OCI-LY1 (cell line): ENCODE results near the gene PRR11.

Experiments used
- H2AFZ ChIP-seq: fragments of 200-600 bp; sonication (generic), shearing (Covaris generic); 2 replicates; pipeline ENCODE4 v1.6.0; 2014; ENCODE audit warnings: antibody characterized with exemption, mild to moderate bottlenecking, low read length
- H3F3A ChIP-seq: fragments of 200-600 bp; sonication (generic), shearing (Covaris generic); 2 replicates; pipeline ENCODE4 v1.6.0; 2014; ENCODE audit warnings: mild to moderate bottlenecking, antibody characterized with exemption, low read length, moderate library complexity; ENCODE audit not compliant: insufficient read depth
- H3K27ac ChIP-seq: fragments of 200-600 bp; sonication (generic); 2 replicates; pipeline ENCODE4 v1.5.1; 2014; ENCODE audit warnings: low read length, mixed run types, mild to moderate bottlenecking, low read depth; ENCODE audit not compliant: poor library complexity, severe bottlenecking
- H3K27me3 ChIP-seq: fragments of 200-600 bp; sonication (generic); 2 replicates; pipeline ENCODE4 v1.6.0; 2014; ENCODE audit warnings: antibody characterized with exemption, mild to moderate bottlenecking, low read length, moderate library complexity; ENCODE audit not compliant: insufficient read depth
- H3K36me3 ChIP-seq: fragments of 200-600 bp; sonication (generic); 2 replicates; pipeline ENCODE4 v1.6.1; 2014; ENCODE audit warnings: mild to moderate bottlenecking, antibody characterized with exemption, low read length, moderate library complexity, mixed read lengths; ENCODE audit not compliant: insufficient read depth
- H3K4me1 ChIP-seq: fragments of 200-600 bp; sonication (generic); 2 replicates; pipeline ENCODE4 v1.5.1; 2014; ENCODE audit warnings: mild to moderate bottlenecking, low read length, moderate library complexity; ENCODE audit not compliant: insufficient read depth, severe bottlenecking
- H3K4me2 ChIP-seq: fragments of 200-600 bp; sonication (generic), shearing (Covaris generic); 2 replicates; pipeline ENCODE4 v1.6.1; 2014; ENCODE audit warnings: low read length
- H3K4me3 ChIP-seq: fragments of 200-600 bp; sonication (generic); 2 replicates; pipeline ENCODE4 v1.5.1; 2014; ENCODE audit warnings: low read length, low read depth, mild to moderate bottlenecking, mixed read lengths; ENCODE audit not compliant: poor library complexity, severe bottlenecking
- H3K79me2 ChIP-seq: fragments of 200-600 bp; shearing (Covaris generic); 2 replicates; pipeline ENCODE4 v1.6.1; 2016; ENCODE audit warnings: mixed run types, low read length, mixed read lengths; ENCODE audit not compliant: insufficient read depth
- H3K9ac ChIP-seq: fragments of 200-600 bp; sonication (generic), shearing (Covaris generic); 2 replicates; pipeline ENCODE4 v1.6.1; 2014; ENCODE audit warnings: mild to moderate bottlenecking, low read length, mixed read lengths
- H3K9me2 ChIP-seq: fragments of 200-600 bp; sonication (generic), shearing (Covaris generic); 2 replicates; pipeline ENCODE4 v1.6.1; 2014; ENCODE audit warnings: low read depth, mild to moderate bottlenecking, low read length, mixed read lengths
- H3K9me3 ChIP-seq: fragments of 200-600 bp; shearing (Covaris generic); 2 replicates; pipeline ENCODE4 v1.6.1; 2014; ENCODE audit warnings: low read length, mixed read lengths
- H4K20me1 ChIP-seq: fragments of 200-600 bp; sonication (generic), shearing (Covaris generic); 2 replicates; pipeline ENCODE4 v1.6.0; 2016; ENCODE audit warnings: mild to moderate bottlenecking, low read length; ENCODE audit not compliant: insufficient read depth
- EZH2 ChIP-seq: fragments of 200-600 bp; sonication (generic), shearing (Covaris generic); IDR thresholded peaks from 2 replicates; pipeline ENCODE4 v1.8.0; 2017; ENCODE audit warnings: borderline replicate concordance, mixed run types, mild to moderate bottlenecking, antibody characterized with exemption, low read length, moderate library complexity, mixed read lengths
- TF ChIP-seq, protein P1 (sequence below): fragments of 200-600 bp; sonication (generic), shearing (Covaris generic); IDR thresholded peaks from 2 replicates; pipeline ENCODE4 v1.5.1; 2017; ENCODE audit warnings: mild to moderate bottlenecking, antibody characterized with exemption, low read length, moderate library complexity, mixed read lengths

The PRR11 gene

DNA sequence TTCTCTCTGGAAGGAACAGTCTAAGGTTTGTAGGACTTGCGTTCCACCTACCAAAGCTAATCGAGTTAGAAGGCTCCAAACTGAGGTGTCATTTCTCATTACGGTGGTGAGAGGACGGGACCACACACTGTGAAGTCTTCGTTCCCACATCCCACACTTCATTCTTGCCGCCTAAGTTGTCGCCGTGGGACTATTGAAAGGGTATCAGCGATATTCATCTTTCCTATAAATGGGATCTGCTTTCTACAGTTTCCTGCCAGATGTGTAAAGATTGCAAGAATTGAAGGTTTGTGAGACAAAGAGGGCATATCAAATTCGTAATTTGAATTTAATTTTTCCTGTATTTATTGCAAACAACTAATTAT lies 48.3 kb upstream of the PRR11 start:
- Histone ChIP-seq H3F3A (no peaks in the 10 kb centered on the region), H3K4me1 (peaks cover 28% of the 10 kb centered on the region), H3K79me2 (peaks cover 25% of the 10 kb centered on the region), H3K36me3 (peaks cover 33% of the 10 kb centered on the region; the same call in 1 of the 2 replicates), H4K20me1 (no peaks in the 10 kb centered on the region), H3K4me3 (peak overlapping the region; percentile 60), H3K9me2 (no peaks in the 10 kb centered on the region), H3K9me3 (no peaks in the 10 kb centered on the region), H3K9ac (peak overlapping the region; percentile 69), H3K27ac (peak overlapping the region; percentile 83), H3K27me3 (no peaks in the 10 kb centered on the region), H2AFZ (no peak overlapping the region), H3K4me2 (peak overlapping the region; percentile 85)
- TF ChIP-seq, protein P1, sequence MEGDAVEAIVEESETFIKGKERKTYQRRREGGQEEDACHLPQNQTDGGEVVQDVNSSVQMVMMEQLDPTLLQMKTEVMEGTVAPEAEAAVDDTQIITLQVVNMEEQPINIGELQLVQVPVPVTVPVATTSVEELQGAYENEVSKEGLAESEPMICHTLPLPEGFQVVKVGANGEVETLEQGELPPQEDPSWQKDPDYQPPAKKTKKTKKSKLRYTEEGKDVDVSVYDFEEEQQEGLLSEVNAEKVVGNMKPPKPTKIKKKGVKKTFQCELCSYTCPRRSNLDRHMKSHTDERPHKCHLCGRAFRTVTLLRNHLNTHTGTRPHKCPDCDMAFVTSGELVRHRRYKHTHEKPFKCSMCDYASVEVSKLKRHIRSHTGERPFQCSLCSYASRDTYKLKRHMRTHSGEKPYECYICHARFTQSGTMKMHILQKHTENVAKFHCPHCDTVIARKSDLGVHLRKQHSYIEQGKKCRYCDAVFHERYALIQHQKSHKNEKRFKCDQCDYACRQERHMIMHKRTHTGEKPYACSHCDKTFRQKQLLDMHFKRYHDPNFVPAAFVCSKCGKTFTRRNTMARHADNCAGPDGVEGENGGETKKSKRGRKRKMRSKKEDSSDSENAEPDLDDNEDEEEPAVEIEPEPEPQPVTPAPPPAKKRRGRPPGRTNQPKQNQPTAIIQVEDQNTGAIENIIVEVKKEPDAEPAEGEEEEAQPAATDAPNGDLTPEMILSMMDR: no peak
- TF ChIP-seq EZH2: no peak

DNA sequence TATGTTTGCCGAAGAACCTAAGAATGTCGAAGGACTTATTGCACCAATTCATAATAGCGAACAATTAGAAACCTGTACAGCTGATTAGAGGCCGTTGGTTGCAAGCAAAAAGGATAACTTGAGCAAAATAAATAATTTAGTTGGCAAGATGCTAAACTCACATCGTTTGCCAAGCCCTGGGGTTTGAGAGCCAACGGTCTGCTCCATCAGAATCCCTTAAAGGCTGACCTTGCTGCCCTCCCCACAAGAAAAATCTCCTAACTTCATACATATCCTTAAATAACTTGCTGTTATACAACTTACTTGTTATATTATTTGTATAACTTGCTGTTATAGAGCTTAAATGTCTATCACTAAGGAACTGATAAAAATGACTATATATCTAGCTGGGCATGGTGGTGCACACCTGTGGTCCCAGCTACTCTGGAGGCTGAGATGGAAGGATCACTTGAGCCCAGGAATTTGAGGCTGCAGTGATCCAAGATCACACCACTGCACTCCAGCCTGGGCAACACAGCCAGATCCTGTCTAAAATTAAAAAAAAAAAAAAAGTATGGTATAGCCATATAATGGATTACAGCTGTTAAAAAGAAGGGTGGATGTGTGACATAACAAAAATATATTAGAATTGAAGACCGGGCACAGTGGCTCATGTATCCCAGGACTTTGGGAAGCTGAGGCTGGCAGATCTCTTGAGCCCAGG lies 47.0 kb upstream of the PRR11 start:
- TF ChIP-seq, protein P1: no peak
- no peak for TF ChIP-seq EZH2
- Histone ChIP-seq H3F3A (no peaks in the 10 kb centered on the region), H3K9ac (no peak overlapping the region), H3K27ac (no peak overlapping the region), H2AFZ (no peak overlapping the region), H3K4me3 (no peak overlapping the region), H3K27me3 (no peaks in the 10 kb centered on the region), H3K79me2 (peaks cover 25% of the 10 kb centered on the region), H3K4me1 (peaks cover 28% of the 10 kb centered on the region), H3K4me2 (no peak overlapping the region), H4K20me1 (no peaks in the 10 kb centered on the region), H3K9me3 (no peaks in the 10 kb centered on the region), H3K9me2 (no peaks in the 10 kb centered on the region), H3K36me3 (peaks cover 39% of the 10 kb centered on the region; the same call in 1 of the 2 replicates)

DNA sequence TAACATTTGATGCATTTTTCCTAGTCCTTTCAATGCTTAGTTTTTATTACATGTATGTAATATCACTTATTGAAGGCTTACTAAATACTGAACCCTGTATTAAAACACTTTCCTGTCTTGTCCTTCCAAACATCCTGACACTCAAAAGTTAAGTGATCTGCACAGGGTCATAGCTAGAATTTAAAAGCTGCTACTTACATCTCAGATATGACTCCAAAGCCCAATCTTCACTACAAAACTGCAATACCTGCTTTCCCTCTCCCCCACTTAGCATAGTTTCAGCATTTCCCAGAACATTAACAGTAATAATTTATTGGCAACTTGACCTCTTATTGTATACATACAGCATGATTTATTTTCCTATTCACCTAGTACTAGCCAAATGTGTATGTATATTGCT lies 44.6 kb upstream of the PRR11 start:
- Histone ChIP-seq H3K27ac (no peak overlapping the region), H4K20me1 (no peaks in the 10 kb centered on the region), H3K79me2 (peaks cover 3% of the 10 kb centered on the region), H3K4me1 (peaks cover 11% of the 10 kb centered on the region), H3F3A (no peaks in the 10 kb centered on the region; the same call in 1 of the 2 replicates), H3K27me3 (no peaks in the 10 kb centered on the region), H3K4me3 (no peak overlapping the region), H3K9me3 (no peaks in the 10 kb centered on the region), H3K9me2 (no peaks in the 10 kb centered on the region), H2AFZ (no peak overlapping the region), H3K36me3 (peaks cover 52% of the 10 kb centered on the region), H3K4me2 (no peak overlapping the region), H3K9ac (no peak overlapping the region)
- no peak for TF ChIP-seq EZH2
- TF ChIP-seq, protein P1: no peak
